Upper lobe of left lung (tissue), 6 donors: ENCODE results near the gene NFKB1. TPM values are rescaled to one million over a fixed set of nuclear protein-coding genes. Genes with fewer than 3 reads are reported as not detected.

Experiments used
- ATAC-seq, 2 donors: fragments of 200-7000 bp; cut with Tn5 transposase; one replicate each; pipeline ENCODE4 v1.9.1; 2022; ENCODE audit warnings: mild to moderate bottlenecking in 2 of 2, moderate library complexity in 2 of 2; ENCODE audit not compliant: low FRiP score in 2 of 2
- DNase-seq, 2 donors: peaks; one replicate each; pipeline ENCODE4 v3.0.0-alpha.2; 2019 to 2020
- H3K27ac ChIP-seq, 4 donors: fragments of 200-600 bp; sonication (generic); one replicate each; pipeline ENCODE4 v1.5.1; 2016 to 2019
- H3K27me3 ChIP-seq, 4 donors: fragments of 200-600 bp; sonication (generic); one replicate each; pipeline ENCODE4 v1.5.1; 2017 to 2019
- H3K36me3 ChIP-seq, 4 donors: fragments of 200-600 bp; sonication (generic); one replicate each; pipeline ENCODE4 v1.5.1; 2016 to 2019
- H3K4me1 ChIP-seq, 4 donors: fragments of 200-600 bp; sonication (generic); one replicate each; pipeline ENCODE4 v1.5.1; 2018 to 2019
- H3K4me3 ChIP-seq, 4 donors: fragments of 200-600 bp; sonication (generic); one replicate each; pipeline ENCODE4 v1.5.1; 2017 to 2019; ENCODE audit warnings: mild to moderate bottlenecking in 2 of 4, moderate library complexity in 1 of 4
- H3K9me3 ChIP-seq, 4 donors: fragments of 200-600 bp; sonication (generic); one replicate each; pipeline ENCODE4 v1.5.1; 2018 to 2019
- CTCF ChIP-seq, 6 experiments: fragments of 450-650 bp in 4 of 6; fragments of 200-600 bp in 2 of 6; sonication (generic) in 2 of 6; IDR thresholded peaks; one replicate each; pipeline ENCODE4 v1.5.1; 2016 to 2019; ENCODE audit warnings: antibody characterized with exemption in 6 of 6
- EP300 ChIP-seq, 4 donors: sonication (generic); formaldehyde crosslinking; IDR thresholded peaks; one replicate each; pipeline ENCODE4 v1.5.1; 2017; ENCODE audit warnings: antibody characterized with exemption in 4 of 4, control low read depth in 2 of 4
- POLR2A ChIP-seq, 4 donors: fragments of 450-650 bp; IDR thresholded peaks; one replicate each; pipeline ENCODE4 v1.5.1; 2016 to 2017; ENCODE audit warnings: antibody characterized with exemption in 4 of 4, mild to moderate bottlenecking in 2 of 4
- POLR2AphosphoS5 ChIP-seq, 2 donors: sonication (generic); formaldehyde crosslinking; IDR thresholded peaks; one replicate each; pipeline ENCODE4 v1.5.1; 2017; ENCODE audit warnings: antibody characterized with exemption in 2 of 2
- WGBS, 2 donors: methylation state at CpG; one replicate each; pipeline ENCODE4 v1.1.5; 2017 to 2018; 5-methylcytosine and 5-hydroxymethylcytosine counted together
- total RNA-seq, 6 donors: library from RNA; depleted of rRNA in 4 of 6; stranded (reverse); fragments of >200 nt in 4 of 6; gene quantifications; one replicate each; pipeline versions ENCODE4 v1.1.0 to v1.2.1, GENCODE V29; 2016 to 2021
- donor health status: DM: no; HTN: no; CAD: no; lungs with moderate emphysema.
- donor health status: DM: no; HTN: yes; CAD: no; lungs with severe emphysema.

NFKB1 gene
- total RNA-seq, 6 donors from 2014 or later: 15.8 to 69.1 (median 39.1) TPM

DNA sequence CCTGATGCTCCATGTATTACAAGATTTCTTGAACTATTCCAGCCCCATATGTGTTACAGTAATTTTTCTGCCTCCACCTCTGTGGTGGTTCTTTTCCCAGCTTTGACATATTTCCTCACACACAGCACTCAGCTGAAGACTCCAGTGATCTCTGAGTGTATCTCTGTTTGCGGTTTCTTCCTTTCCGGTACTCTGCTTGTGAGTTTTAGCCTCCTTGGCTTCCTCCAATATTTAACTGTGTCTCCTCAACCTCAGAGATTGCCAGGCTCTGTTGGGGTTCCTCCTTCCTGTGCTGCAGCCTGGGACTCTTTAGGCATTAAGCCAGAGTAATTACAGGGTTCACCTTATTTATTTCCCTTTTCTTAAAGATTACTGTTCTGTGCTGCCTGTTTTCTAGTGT, 73.2 kb downstream of the NFKB1 start:
- peak overlapping the region in 1 of 4 donors; percentile 21 for H3K27ac ChIP-seq
- no peaks in the 10 kb centered on the region for H3K27me3 ChIP-seq
- H3K4me3 ChIP-seq: no peak overlapping the region
- no peaks in the 10 kb centered on the region for H3K9me3 ChIP-seq
- 24 to 38% methylated on average over 2 of the region's 2 CpGs for WGBS, 2 donors
- no peak for DNase-seq
- peaks cover 0 to 24% (median 15%) of the 10 kb centered on the region in 4 donors for H3K36me3 ChIP-seq
- peak in 1 of 2 donors; percentile 56 for ATAC-seq
- TF ChIP-seq POLR2A (IDR thresholded peaks at IDR 0.05): no peak
- TF ChIP-seq CTCF (IDR thresholded peaks at IDR 0.05): no peak
- TF ChIP-seq EP300 (IDR thresholded peaks at IDR 0.05): no peak
- TF ChIP-seq POLR2AphosphoS5 (IDR thresholded peaks at IDR 0.05): no peak
- H3K4me1 ChIP-seq: peaks cover 7 to 17% (median 11%) of the 10 kb centered on the region in 4 donors

DNA sequence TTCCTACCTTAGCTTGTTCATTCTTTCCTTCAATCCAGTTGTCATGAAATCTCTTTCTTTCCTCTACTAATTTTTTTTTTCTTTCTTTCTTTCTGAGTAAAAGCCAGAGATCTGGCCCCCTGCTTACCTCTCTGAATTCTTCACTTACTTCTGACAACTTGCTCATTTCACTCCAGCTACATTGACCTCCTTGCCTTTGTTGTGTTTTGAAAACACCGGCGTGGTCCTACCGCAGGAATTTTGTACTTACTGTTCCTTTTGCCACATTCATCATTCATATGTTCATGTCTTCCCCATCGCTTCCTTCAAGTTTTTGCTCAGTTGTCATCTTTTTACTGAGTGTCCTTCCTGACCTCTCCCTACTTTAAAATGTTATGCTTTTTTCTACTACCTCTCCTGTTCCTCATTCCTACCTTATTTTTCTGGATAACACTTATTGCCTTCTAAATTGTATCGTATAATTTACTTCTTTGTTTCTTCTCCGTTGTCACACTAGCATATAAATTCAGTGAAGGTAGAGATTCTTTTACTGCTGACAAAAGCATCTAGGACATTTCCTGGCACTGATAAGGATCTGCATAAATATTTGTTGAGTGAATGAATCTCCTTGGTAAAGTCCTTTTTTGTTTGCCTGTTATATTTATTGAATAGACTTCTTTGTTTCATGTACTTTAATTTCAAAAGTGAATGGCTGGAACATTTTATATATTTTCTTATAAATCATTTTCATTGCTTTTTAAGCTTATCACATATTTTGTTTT, 74.4 kb downstream of the NFKB1 start:
- H3K36me3 ChIP-seq: peaks cover 0 to 33% (median 18%) of the 10 kb centered on the region in 4 donors
- no peak for ATAC-seq
- no peak for TF ChIP-seq EP300 (IDR thresholded peaks at IDR 0.05)
- no peak overlapping the region for H3K4me3 ChIP-seq
- no peak for DNase-seq
- no peak overlapping the region for H3K27ac ChIP-seq
- no peaks in the 10 kb centered on the region for H3K9me3 ChIP-seq
- peaks cover 7 to 17% (median 11%) of the 10 kb centered on the region in 4 donors for H3K4me1 ChIP-seq
- no peaks in the 10 kb centered on the region for H3K27me3 ChIP-seq
- WGBS, 2 donors: 62 to 79% methylated on average over 6 of the region's 6 CpGs

GRCh38 chr4:102578270-102578669, 77.1 kb downstream of the NFKB1 start:
- Histone ChIP-seq H3K4me1 (peaks cover 7 to 17% (median 11%) of the 10 kb centered on the region in 4 donors), H3K36me3 (peaks cover 3 to 60% (median 31%) of the 10 kb centered on the region in 4 donors), H3K27me3 (no peaks in the 10 kb centered on the region), H3K27ac (no peak overlapping the region), H3K4me3 (no peak overlapping the region), H3K9me3 (no peaks in the 10 kb centered on the region)
- 66 to 85% methylated on average over 3 of the region's 3 CpGs for WGBS, 2 donors
- TF ChIP-seq POLR2AphosphoS5 (IDR thresholded peaks at IDR 0.05) (no peak), EP300 (IDR thresholded peaks at IDR 0.05) (no peak), POLR2A (IDR thresholded peaks at IDR 0.05) (no peak), CTCF (IDR thresholded peaks at IDR 0.05) (no peak)
- DNase-seq: no peak
- ATAC-seq: no peak

DNA sequence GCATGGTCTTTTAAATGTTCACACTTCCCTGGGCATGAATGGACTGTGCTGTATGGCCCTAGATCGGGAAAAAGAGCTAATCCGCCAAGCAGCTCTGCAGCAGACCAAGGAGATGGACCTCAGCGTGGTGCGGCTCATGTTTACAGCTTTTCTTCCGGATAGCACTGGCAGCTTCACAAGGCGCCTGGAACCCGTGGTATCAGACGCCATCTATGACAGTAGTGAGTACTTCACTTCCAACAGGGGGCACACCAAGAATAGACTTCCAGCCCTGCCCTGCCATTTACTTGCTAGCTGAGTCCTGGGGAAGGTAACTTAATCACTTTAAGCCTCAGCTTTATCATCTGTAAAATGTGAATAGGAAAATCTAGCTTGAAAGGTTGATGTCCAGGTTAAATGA, 77.7 kb downstream of the NFKB1 start:
- Histone ChIP-seq H3K27ac (no peak overlapping the region), H3K4me1 (peaks cover 7 to 17% (median 11%) of the 10 kb centered on the region in 4 donors), H3K27me3 (no peaks in the 10 kb centered on the region), H3K4me3 (no peak overlapping the region), H3K36me3 (peaks cover 4 to 65% (median 32%) of the 10 kb centered on the region in 4 donors), H3K9me3 (no peaks in the 10 kb centered on the region)
- DNase-seq (no peak), ATAC-seq (no peak)
- TF ChIP-seq POLR2AphosphoS5 (IDR thresholded peaks at IDR 0.05): no peak
- no peak for TF ChIP-seq POLR2A (IDR thresholded peaks at IDR 0.05)
- TF ChIP-seq CTCF (IDR thresholded peaks at IDR 0.05): peak in 2 of 6 experiments; percentile 13 to 14
- 45 to 64% methylated on average over 8 of the region's 8 CpGs for WGBS, 2 donors

GRCh38 chr4:102579794-102580462, 78.8 kb downstream of the NFKB1 start:
- no peak overlapping the region for H3K27ac ChIP-seq
- TF ChIP-seq POLR2A (IDR thresholded peaks at IDR 0.05) (no peak), EP300 (IDR thresholded peaks at IDR 0.05) (no peak), POLR2AphosphoS5 (IDR thresholded peaks at IDR 0.05) (no peak), CTCF (IDR thresholded peaks at IDR 0.05) (no peak)
- DNase-seq (no peak), ATAC-seq (no peak)
- H3K27me3 ChIP-seq: no peaks in the 10 kb centered on the region
- peaks cover 13 to 76% (median 34%) of the 10 kb centered on the region in 4 donors for H3K36me3 ChIP-seq
- WGBS, 2 donors: 81% methylated on average over 2 of the region's 2 CpGs
- H3K4me1 ChIP-seq: peaks cover 3 to 9% (median 7%) of the 10 kb centered on the region in 4 donors
- H3K9me3 ChIP-seq: no peaks in the 10 kb centered on the region
- no peak overlapping the region for H3K4me3 ChIP-seq
